Mesenchymal stem cell (in vitro differentiated cells and primary cell): ENCODE data around the gene CCDC197.
A peak's percentile ranks its signal among the peaks of the same experiment; 100 is the strongest.

Experiments
- DNase-seq: peaks from one replicate; pipeline ENCODE4 v3.0.0-alpha.2; 2013
- H2AFZ ChIP-seq: one replicate; pipeline ENCODE4 v1.6.1; 2013; ENCODE audit warnings: low read depth, mild to moderate bottlenecking, control low read depth, inconsistent platforms, low read length, moderate library complexity
- H2AK5ac ChIP-seq: 2 replicates; pipeline ENCODE4 v1.6.1; 2013; ENCODE audit warnings: low read length, moderate library complexity, mild to moderate bottlenecking, inconsistent platforms; ENCODE audit not compliant: severe bottlenecking
- H2BK120ac ChIP-seq: one replicate; pipeline ENCODE4 v1.6.1; 2013; ENCODE audit warnings: low read depth, mild to moderate bottlenecking, inconsistent platforms, low read length, moderate library complexity
- H2BK12ac ChIP-seq, 2 experiments: one replicate each; pipeline ENCODE4 v1.6.1; 2013; ENCODE audit warnings: inconsistent platforms in 2 of 2, low read length in 2 of 2, mild to moderate bottlenecking in 2 of 2, moderate library complexity in 2 of 2, control low read depth in 1 of 2
- H2BK15ac ChIP-seq: one replicate; pipeline ENCODE4 v1.6.1; 2013; ENCODE audit warnings: mild to moderate bottlenecking, low read depth, inconsistent platforms; ENCODE audit not compliant: poor library complexity, severe bottlenecking
- H2BK5ac ChIP-seq: 2 replicates; pipeline ENCODE4 v1.6.1; 2013; ENCODE audit warnings: low read depth, mild to moderate bottlenecking, low read length, control low read depth, inconsistent platforms; ENCODE audit not compliant: poor library complexity, severe bottlenecking
- H3K14ac ChIP-seq, 2 experiments: one replicate each; pipeline ENCODE4 v1.6.1; 2013; ENCODE audit warnings: inconsistent platforms in 2 of 2, low read length in 2 of 2, control low read depth in 1 of 2, mild to moderate bottlenecking in 1 of 2, moderate library complexity in 1 of 2
- H3K18ac ChIP-seq, 2 experiments: one replicate each; pipeline ENCODE4 v1.6.1; 2013; ENCODE audit warnings: inconsistent platforms in 2 of 2, low read length in 2 of 2, control low read depth in 1 of 2, low read depth in 1 of 2, mild to moderate bottlenecking in 1 of 2
- H3K23ac ChIP-seq, 2 experiments: one replicate each; pipeline ENCODE4 v1.6.1; 2013; ENCODE audit warnings: inconsistent platforms in 2 of 2, low read length in 2 of 2, mild to moderate bottlenecking in 2 of 2, moderate library complexity in 2 of 2, control low read depth in 1 of 2
- H3K27ac ChIP-seq: 2 replicates; pipeline ENCODE4 v1.5.1; 2013; ENCODE audit warnings: mild to moderate bottlenecking, moderate library complexity, low read length, control low read depth, inconsistent platforms; ENCODE audit not compliant: poor library complexity, severe bottlenecking
- H3K27me3 ChIP-seq, 2 experiments: 2 replicates each; pipeline versions ENCODE4 v1.6.1 to v1.7.0; 2013; ENCODE audit warnings: low read length in 2 of 2, mild to moderate bottlenecking in 2 of 2, moderate library complexity in 2 of 2, control low read depth in 1 of 2, inconsistent platforms in 1 of 2; ENCODE audit not compliant: control insufficient read depth in 1 of 2, insufficient read depth in 1 of 2
- H3K36me3 ChIP-seq, 2 experiments: 2 replicates each; pipeline versions ENCODE4 v1.6.1 to v1.7.0; 2013; ENCODE audit warnings: low read length in 2 of 2, control low read depth in 1 of 2, inconsistent platforms in 1 of 2, low read depth in 1 of 2, mild to moderate bottlenecking in 1 of 2; ENCODE audit not compliant: insufficient read depth in 2 of 2, control insufficient read depth in 1 of 2
- H3K4ac ChIP-seq, 2 experiments: one replicate each; pipeline ENCODE4 v1.6.1; 2013; ENCODE audit warnings: inconsistent platforms in 2 of 2, low read length in 2 of 2, mild to moderate bottlenecking in 2 of 2, moderate library complexity in 2 of 2, control low read depth in 1 of 2, low read depth in 1 of 2
- H3K4me1 ChIP-seq: 2 replicates; pipeline ENCODE4 v1.6.1; 2013; ENCODE audit warnings: low read depth, low read length, control low read depth; ENCODE audit not compliant: control insufficient read depth, insufficient read depth
- H3K4me2 ChIP-seq: 2 replicates; pipeline ENCODE4 v1.6.1; 2013; ENCODE audit warnings: low read length, mild to moderate bottlenecking, inconsistent platforms; ENCODE audit not compliant: poor library complexity, severe bottlenecking
- H3K4me3 ChIP-seq, 2 experiments: 2 replicates each; pipeline versions ENCODE4 v1.5.1 to v1.7.0; 2013; ENCODE audit warnings: low read length in 2 of 2, mild to moderate bottlenecking in 2 of 2, control low read depth in 1 of 2, low read depth in 1 of 2; ENCODE audit not compliant: insufficient read depth in 1 of 2
- H3K79me1 ChIP-seq: replicated peaks from 2 replicates; pipeline ENCODE4 v1.6.1; 2013; ENCODE audit warnings: mild to moderate bottlenecking, control low read depth, low read length, inconsistent platforms; ENCODE audit not compliant: poor library complexity, severe bottlenecking
- H3K9ac ChIP-seq: 2 replicates; pipeline ENCODE4 v1.7.0; 2013; ENCODE audit warnings: mild to moderate bottlenecking, low read length, moderate library complexity
- H3K9me3 ChIP-seq: 2 replicates; pipeline ENCODE4 v1.7.0; 2013; ENCODE audit warnings: mild to moderate bottlenecking, low read length; ENCODE audit not compliant: control insufficient read depth
- H4K8ac ChIP-seq: one replicate; pipeline ENCODE4 v1.6.1; 2013; ENCODE audit warnings: inconsistent platforms, mild to moderate bottlenecking, low read length, moderate library complexity
- H4K91ac ChIP-seq: one replicate; pipeline ENCODE4 v1.6.1; 2013; ENCODE audit warnings: mild to moderate bottlenecking, low read length, inconsistent platforms
- WGBS: methylation state at CpG from one replicate; pipeline ENCODE4 v1.1.7; 2013; ENCODE audit warnings: mixed read lengths; 5-methylcytosine and 5-hydroxymethylcytosine counted together

The CCDC197 gene

DNA sequence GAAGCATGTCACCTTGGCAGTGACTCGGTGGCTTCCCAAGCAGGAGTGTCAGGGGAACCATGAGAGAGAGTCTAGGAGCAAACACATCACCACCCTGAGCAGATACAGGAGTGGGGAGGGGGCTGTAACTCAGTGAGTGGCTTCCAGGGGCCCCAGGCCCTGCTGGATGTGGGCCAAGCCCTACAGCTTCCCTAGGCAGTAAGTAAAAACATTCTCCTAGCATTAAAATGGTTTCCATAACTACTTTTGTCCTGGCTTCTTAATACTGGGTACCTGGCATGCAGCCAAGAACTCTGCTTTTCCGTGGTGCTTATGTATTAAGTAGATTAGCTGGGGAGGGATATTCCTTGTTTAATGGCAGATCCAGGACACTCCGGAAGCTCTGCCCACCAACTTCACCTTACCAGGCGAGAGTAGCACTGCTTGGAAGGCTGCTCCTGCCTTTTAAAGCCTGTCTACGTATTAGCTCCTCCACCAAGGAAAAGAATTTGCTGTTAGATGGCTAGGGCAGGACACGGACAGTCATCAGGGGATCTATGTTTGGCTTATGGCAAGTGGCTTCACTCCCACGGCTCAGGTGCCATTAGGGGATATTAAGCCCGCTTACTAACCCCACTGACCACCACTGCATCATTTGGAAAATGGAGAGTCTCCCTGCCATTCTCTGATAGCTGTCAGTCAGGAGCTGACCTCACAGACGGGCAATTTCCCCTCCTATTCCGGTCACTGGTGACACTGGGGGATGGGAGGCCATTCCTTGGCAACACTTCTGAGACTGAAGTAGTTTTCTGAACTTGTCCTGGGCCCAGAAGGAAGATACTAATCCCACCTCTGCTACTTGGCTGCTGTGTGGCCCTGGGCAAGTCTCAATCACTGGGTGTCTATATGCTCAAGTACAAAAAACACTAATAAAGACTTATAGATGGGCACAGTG, 51.9 kb downstream of the CCDC197 start:
- H3K9ac ChIP-seq: no peak overlapping the region
- WGBS: 93% methylated on average over 10 of the region's 10 CpGs

DNA sequence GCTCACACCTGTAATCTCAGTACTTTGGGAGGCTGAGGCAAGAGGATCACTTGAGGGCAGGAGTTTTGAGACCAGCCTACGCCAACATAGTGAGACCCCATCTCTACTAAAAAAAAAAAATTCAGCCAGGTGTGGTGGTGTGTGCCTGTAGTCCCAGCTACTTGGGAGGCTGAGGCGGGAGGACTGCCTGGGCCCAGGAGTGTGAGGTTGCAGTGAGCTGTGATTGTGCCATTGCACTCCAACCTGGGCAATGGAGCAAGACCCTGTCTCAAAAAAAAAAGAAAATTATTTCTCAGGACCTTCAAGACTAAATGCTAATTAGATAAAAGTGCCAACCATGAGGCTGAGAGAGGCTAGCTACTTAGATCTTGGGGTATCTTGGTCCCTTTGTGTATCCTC, 52.5 kb downstream of the CCDC197 start:
- H3K18ac ChIP-seq: no peak overlapping the region
- H4K91ac ChIP-seq: no peak overlapping the region
- no peak overlapping the region for H2BK5ac ChIP-seq
- H2BK120ac ChIP-seq: no peak overlapping the region
- peaks cover 12% of the 10 kb centered on the region for H3K4me1 ChIP-seq
- no peak overlapping the region for H3K4me2 ChIP-seq
- H2AFZ ChIP-seq: no peak overlapping the region
- WGBS: 89% methylated on average over 1 of the region's 2 CpGs
- peaks cover 82 to 96% of the 10 kb centered on the region in 2 experiments for H3K36me3 ChIP-seq
- H2BK15ac ChIP-seq: no peak overlapping the region
- H3K79me1 ChIP-seq: peaks cover 43% of the 10 kb centered on the region
- no peak overlapping the region for H3K4ac ChIP-seq
- no peak overlapping the region for H4K8ac ChIP-seq
- no peak overlapping the region for H3K14ac ChIP-seq
- H3K9ac ChIP-seq: no peak overlapping the region
- no peak overlapping the region for H3K4me3 ChIP-seq
- no peaks in the 10 kb centered on the region for H3K27me3 ChIP-seq
- H3K23ac ChIP-seq: no peak overlapping the region
- no peaks in the 10 kb centered on the region for H3K9me3 ChIP-seq
- no peak overlapping the region for H3K27ac ChIP-seq
- H2BK12ac ChIP-seq: no peak overlapping the region
- no peak overlapping the region for H2AK5ac ChIP-seq
- DNase-seq: no peak

More for the DNA sequence above, 51.9 kb downstream of the CCDC197 start:
- Histone ChIP-seq H4K8ac (no peak overlapping the region), H3K4me2 (no peak overlapping the region), H2BK120ac (no peak overlapping the region), H2AFZ (no peak overlapping the region), H3K23ac (no peak overlapping the region), H3K36me3 (peaks cover 82 to 96% of the 10 kb centered on the region in 2 experiments), H3K27ac (no peak overlapping the region), H2AK5ac (peak overlapping the region; percentile 11), H2BK15ac (no peak overlapping the region), H3K18ac (no peak overlapping the region), H2BK12ac (no peak overlapping the region), H3K4ac (no peak overlapping the region), H3K4me1 (peaks cover 12% of the 10 kb centered on the region), H3K27me3 (no peaks in the 10 kb centered on the region), H3K79me1 (peaks cover 37% of the 10 kb centered on the region), H2BK5ac (no peak overlapping the region), H3K4me3 (no peak overlapping the region), H3K9me3 (no peaks in the 10 kb centered on the region), H4K91ac (no peak overlapping the region), H3K14ac (no peak overlapping the region)
- DNase-seq: no peak

DNA sequence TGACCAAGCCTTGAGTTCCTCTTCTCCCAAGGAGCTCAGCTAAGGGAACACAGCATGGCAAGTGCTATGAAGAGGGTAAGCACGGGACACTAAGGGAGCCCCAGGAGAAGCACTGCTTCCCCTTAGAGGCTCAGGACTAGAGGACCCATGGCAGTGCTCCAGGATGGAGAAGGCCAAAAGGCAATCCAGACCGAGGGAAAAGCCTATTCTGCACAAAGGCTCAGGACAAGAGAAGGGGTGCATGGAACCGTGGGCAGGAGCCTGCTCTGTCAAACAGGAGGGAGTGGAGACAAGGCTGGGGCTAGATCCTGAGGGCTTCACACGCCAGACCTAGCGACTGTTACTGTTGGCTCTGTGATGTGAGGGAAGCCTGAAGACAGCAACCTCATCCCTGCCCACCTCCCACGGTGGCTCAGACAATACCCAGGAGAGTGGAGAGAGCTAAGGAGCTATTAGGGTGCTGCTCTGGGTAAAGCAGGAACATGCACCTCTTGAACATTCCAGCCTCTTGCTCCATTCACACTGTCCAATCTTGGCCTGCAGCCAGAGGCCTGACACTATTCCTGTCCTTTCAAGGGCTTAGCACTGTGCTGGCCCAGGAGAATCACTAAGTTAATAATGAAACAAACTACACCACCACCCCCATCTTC, 53.3 kb downstream of the CCDC197 start:
- Histone ChIP-seq H3K14ac (no peak overlapping the region), H4K91ac (no peak overlapping the region), H3K4me3 (no peak overlapping the region), H3K36me3 (peaks cover 83 to 96% of the 10 kb centered on the region in 2 experiments), H3K9me3 (no peaks in the 10 kb centered on the region), H3K18ac (no peak overlapping the region), H3K4me1 (peaks cover 12% of the 10 kb centered on the region), H2AFZ (no peak overlapping the region), H2BK120ac (no peak overlapping the region), H3K27ac (no peak overlapping the region), H3K27me3 (no peaks in the 10 kb centered on the region), H2BK5ac (no peak overlapping the region), H4K8ac (no peak overlapping the region), H3K4me2 (no peak overlapping the region), H3K79me1 (peaks cover 49% of the 10 kb centered on the region), H2AK5ac (no peak overlapping the region), H3K9ac (no peak overlapping the region), H3K23ac (no peak overlapping the region), H3K4ac (no peak overlapping the region), H2BK15ac (no peak overlapping the region), H2BK12ac (no peak overlapping the region)
- 94% methylated on average over 4 of the region's 6 CpGs for WGBS
- DNase-seq: no peak

GRCh38 chr14:94051115-94051514, 54.0 kb downstream of the CCDC197 start:
- H4K91ac ChIP-seq: no peak overlapping the region

More at GRCh38 chr14:94051115-94051514, 54.0 kb downstream of the CCDC197 start:
- Histone ChIP-seq H2BK5ac (no peak overlapping the region), H3K27me3 (no peaks in the 10 kb centered on the region), H3K79me1 (peaks cover 52% of the 10 kb centered on the region), H3K4me3 (no peak overlapping the region), H3K9ac (no peak overlapping the region), H4K8ac (no peak overlapping the region), H3K4me1 (peaks cover 12% of the 10 kb centered on the region), H3K18ac (no peak overlapping the region), H2AK5ac (no peak overlapping the region), H2BK12ac (no peak overlapping the region), H2AFZ (no peak overlapping the region), H2BK120ac (no peak overlapping the region), H3K36me3 (peaks cover 77 to 96% of the 10 kb centered on the region in 2 experiments), H2BK15ac (no peak overlapping the region), H3K23ac (no peak overlapping the region), H3K9me3 (no peaks in the 10 kb centered on the region), H3K4ac (no peak overlapping the region), H3K27ac (no peak overlapping the region), H3K14ac (no peak overlapping the region), H3K4me2 (no peak overlapping the region)
- 97% methylated on average over 6 of the region's 9 CpGs for WGBS
- peak; percentile 23 for DNase-seq
